ENCODE data around the gene NIPAL4. TPM values are rescaled to one million over a fixed set of nuclear protein-coding genes. Genes with fewer than 3 reads are reported as not detected.
A peak's percentile ranks its signal among the peaks of the same experiment; 100 is the strongest.

The NIPAL4 gene
- polyA plus RNA-seq, 1 donor: 1.4 TPM

- H3K9me3 ChIP-seq (ENCODE audit: control insufficient read depth, low read depth, low read length): no peaks in the 10 kb centered on the region
- H3K4me3 ChIP-seq (ENCODE audit: low read length): no peak overlapping the region
- no peak for DNase-seq
- no peaks in the 10 kb centered on the region for H3K4me1 ChIP-seq (ENCODE audit: control insufficient read depth, insufficient read depth, low read length)
- H3K36me3 ChIP-seq (ENCODE audit: control insufficient read depth, insufficient read depth, low read length): no peaks in the 10 kb centered on the region
- no peak overlapping the region for H3K27ac ChIP-seq (ENCODE audit: low read length)
- no CpG with 5 or more reads among the region's 4 CpGs for WGBS (ENCODE audit: insufficient coverage, low lambda C conversion rate)
- peaks cover 26% of the 10 kb centered on the region for H3K27me3 ChIP-seq (ENCODE audit: control insufficient read depth, insufficient read depth, low read length)
Measured at GRCh38 chr5:157460921-157461792, 1.1 kb downstream of the NIPAL4 start.

- H3K27ac ChIP-seq (ENCODE audit: low read length): no peak overlapping the region
- no peaks in the 10 kb centered on the region for H3K4me1 ChIP-seq (ENCODE audit: control insufficient read depth, insufficient read depth, low read length)
- no peak overlapping the region for H3K4me3 ChIP-seq (ENCODE audit: low read length)
- no CpG with 5 or more reads among the region's 8 CpGs for WGBS (ENCODE audit: insufficient coverage, low lambda C conversion rate)
- no peaks in the 10 kb centered on the region for H3K9me3 ChIP-seq (ENCODE audit: control insufficient read depth, low read depth, low read length)
- peaks cover 26% of the 10 kb centered on the region for H3K27me3 ChIP-seq (ENCODE audit: control insufficient read depth, insufficient read depth, low read length)
- H3K36me3 ChIP-seq (ENCODE audit: control insufficient read depth, insufficient read depth, low read length): no peaks in the 10 kb centered on the region
- no peak for DNase-seq
Measured at GRCh38 chr5:157463081-157463480, 3.1 kb downstream of the NIPAL4 start.

GRCh38 chr5:157463621-157464518, 3.9 kb downstream of the NIPAL4 start:
- Histone ChIP-seq H3K9me3 (ENCODE audit: control insufficient read depth, low read depth, low read length) (no peaks in the 10 kb centered on the region), H3K4me1 (ENCODE audit: control insufficient read depth, insufficient read depth, low read length) (no peaks in the 10 kb centered on the region), H3K4me3 (ENCODE audit: low read length) (no peak overlapping the region), H3K36me3 (ENCODE audit: control insufficient read depth, insufficient read depth, low read length) (no peaks in the 10 kb centered on the region), H3K27me3 (ENCODE audit: control insufficient read depth, insufficient read depth, low read length) (peaks cover 26% of the 10 kb centered on the region), H3K27ac (ENCODE audit: low read length) (no peak overlapping the region)
- no peak for DNase-seq
- WGBS (ENCODE audit: insufficient coverage, low lambda C conversion rate): 61% methylated on average over 3 of the region's 9 CpGs

GRCh38 chr5:157464519-157465171, 4.6 kb downstream of the NIPAL4 start:
- WGBS (ENCODE audit: insufficient coverage, low lambda C conversion rate): no CpG with 5 or more reads among the region's 4 CpGs
- Histone ChIP-seq H3K9me3 (ENCODE audit: control insufficient read depth, low read depth, low read length) (no peaks in the 10 kb centered on the region), H3K27me3 (ENCODE audit: control insufficient read depth, insufficient read depth, low read length) (peaks cover 23% of the 10 kb centered on the region), H3K4me1 (ENCODE audit: control insufficient read depth, insufficient read depth, low read length) (no peaks in the 10 kb centered on the region), H3K36me3 (ENCODE audit: control insufficient read depth, insufficient read depth, low read length) (no peaks in the 10 kb centered on the region), H3K4me3 (ENCODE audit: low read length) (no peak overlapping the region), H3K27ac (ENCODE audit: low read length) (no peak overlapping the region)
- DNase-seq: peak in 1 of 2 donors; percentile 32

GRCh38 chr5:157468293-157468965, 8.4 kb downstream of the NIPAL4 start:
- H3K9me3 ChIP-seq (ENCODE audit: control insufficient read depth, low read depth, low read length): no peaks in the 10 kb centered on the region
- no peaks in the 10 kb centered on the region for H3K36me3 ChIP-seq (ENCODE audit: control insufficient read depth, insufficient read depth, low read length)
- H3K27ac ChIP-seq (ENCODE audit: low read length): no peak overlapping the region
- no peak for DNase-seq
- H3K4me3 ChIP-seq (ENCODE audit: low read length): no peak overlapping the region
- H3K27me3 ChIP-seq (ENCODE audit: control insufficient read depth, insufficient read depth, low read length): no peaks in the 10 kb centered on the region
- no peaks in the 10 kb centered on the region for H3K4me1 ChIP-seq (ENCODE audit: control insufficient read depth, insufficient read depth, low read length)
- 100% methylated on average over 2 of the region's 13 CpGs for WGBS (ENCODE audit: insufficient coverage, low lambda C conversion rate)

- WGBS (ENCODE audit: insufficient coverage, low lambda C conversion rate): 90% methylated on average over 2 of the region's 7 CpGs
- no peaks in the 10 kb centered on the region for H3K4me1 ChIP-seq (ENCODE audit: control insufficient read depth, insufficient read depth, low read length)
- H3K9me3 ChIP-seq (ENCODE audit: control insufficient read depth, low read depth, low read length): no peaks in the 10 kb centered on the region
- no peak overlapping the region for H3K4me3 ChIP-seq (ENCODE audit: low read length)
- H3K27me3 ChIP-seq (ENCODE audit: control insufficient read depth, insufficient read depth, low read length): no peaks in the 10 kb centered on the region
- no peaks in the 10 kb centered on the region for H3K36me3 ChIP-seq (ENCODE audit: control insufficient read depth, insufficient read depth, low read length)
- H3K27ac ChIP-seq (ENCODE audit: low read length): no peak overlapping the region
- DNase-seq: no peak
Measured at GRCh38 chr5:157469073-157469472, 9.1 kb downstream of the NIPAL4 start.

GRCh38 chr5:157469687-157470086, 9.7 kb downstream of the NIPAL4 start:
- no peak overlapping the region for H3K27ac ChIP-seq (ENCODE audit: low read length)
- no peak for DNase-seq
- WGBS (ENCODE audit: insufficient coverage, low lambda C conversion rate): no CpG with 5 or more reads among the region's 7 CpGs

GRCh38 chr5:157470631-157471030, 10.6 kb downstream of the NIPAL4 start:
- Histone ChIP-seq H3K4me3 (ENCODE audit: low read length) (no peak overlapping the region), H3K27ac (ENCODE audit: low read length) (no peak overlapping the region)
- no peak for DNase-seq

More at GRCh38 chr5:157469687-157470086, 9.7 kb downstream of the NIPAL4 start:
- Histone ChIP-seq H3K9me3 (ENCODE audit: control insufficient read depth, low read depth, low read length) (no peaks in the 10 kb centered on the region), H3K4me1 (ENCODE audit: control insufficient read depth, insufficient read depth, low read length) (no peaks in the 10 kb centered on the region), H3K36me3 (ENCODE audit: control insufficient read depth, insufficient read depth, low read length) (no peaks in the 10 kb centered on the region), H3K4me3 (ENCODE audit: low read length) (no peak overlapping the region), H3K27me3 (ENCODE audit: control insufficient read depth, insufficient read depth, low read length) (no peaks in the 10 kb centered on the region)

GRCh38 chr5:157471709-157472108, 11.7 kb downstream of the NIPAL4 start:
- no peak overlapping the region for H3K4me3 ChIP-seq (ENCODE audit: low read length)
- H3K27ac ChIP-seq (ENCODE audit: low read length): no peak overlapping the region
- H3K27me3 ChIP-seq (ENCODE audit: control insufficient read depth, insufficient read depth, low read length): no peaks in the 10 kb centered on the region
- no peaks in the 10 kb centered on the region for H3K36me3 ChIP-seq (ENCODE audit: control insufficient read depth, insufficient read depth, low read length)
- H3K9me3 ChIP-seq (ENCODE audit: control insufficient read depth, low read depth, low read length): no peaks in the 10 kb centered on the region
- no CpG with 5 or more reads among the region's 1 CpG for WGBS (ENCODE audit: insufficient coverage, low lambda C conversion rate)
- DNase-seq: no peak
- H3K4me1 ChIP-seq (ENCODE audit: control insufficient read depth, insufficient read depth, low read length): no peaks in the 10 kb centered on the region

More at GRCh38 chr5:157470631-157471030, 10.6 kb downstream of the NIPAL4 start:
- Histone ChIP-seq H3K9me3 (ENCODE audit: control insufficient read depth, low read depth, low read length) (no peaks in the 10 kb centered on the region), H3K27me3 (ENCODE audit: control insufficient read depth, insufficient read depth, low read length) (no peaks in the 10 kb centered on the region), H3K36me3 (ENCODE audit: control insufficient read depth, insufficient read depth, low read length) (no peaks in the 10 kb centered on the region), H3K4me1 (ENCODE audit: control insufficient read depth, insufficient read depth, low read length) (no peaks in the 10 kb centered on the region)
- WGBS (ENCODE audit: insufficient coverage, low lambda C conversion rate): 33% methylated on average over 1 of the region's 1 CpG
